GM21619 (cell line): ENCODE data around the gene TDRD9.
"Not testable (repeated sequence)": the region's sequence is repeated elsewhere in the genome, so short reads cannot be mapped to it uniquely, and the experiment has no call there.

Experiments used
- ATAC-seq: cut with Tn5 transposase; IDR thresholded peaks from one replicate; pipeline ENCODE4 v1.9.1; 2021; ENCODE audit not compliant: unreplicated experiment

TDRD9 gene

GRCh38 chr14:103923863-103924262, 4.4 kb upstream of the TDRD9 start:
- no peak for ATAC-seq

GRCh38 chr14:103925316-103925715, 2.9 kb upstream of the TDRD9 start:
- ATAC-seq = no peak

GRCh38 chr14:103927566-103927965, 690 bp upstream of the TDRD9 start:
- no peak for ATAC-seq

GRCh38 chr14:103930051-103930604, 1.9 kb downstream of the TDRD9 start:
- ATAC-seq = no peak

GRCh38 chr14:103931422-103931821, 3.2 kb downstream of the TDRD9 start:
- ATAC-seq = no peak

GRCh38 chr14:103932791-103933490, 4.7 kb downstream of the TDRD9 start:
- ATAC-seq = no peak

- no peak for ATAC-seq
These were observed 6.8 kb downstream of the TDRD9 start for GRCh38 chr14:103935102-103935501.

- no peak for ATAC-seq
These were observed 13.2 kb downstream of the TDRD9 start for GRCh38 chr14:103941462-103941861.

- no peak for ATAC-seq
These were observed 13.9 kb downstream of the TDRD9 start, which contains the start of gene RD3L for GRCh38 chr14:103941973-103942736. Gene RD3L (minus strand): TSS chr14:103942529. CDS start chr14:103941695, 834 bp downstream.

GRCh38 chr14:103943673-103944072, 15.4 kb downstream of the TDRD9 start:
- ATAC-seq = no peak

- ATAC-seq = no peak
These were observed 18.7 kb downstream of the TDRD9 start for GRCh38 chr14:103946975-103947374.

GRCh38 chr14:103948442-103948841, 20.2 kb downstream of the TDRD9 start:
- no peak for ATAC-seq

- no peak for ATAC-seq
These were observed 21.0 kb downstream of the TDRD9 start for GRCh38 chr14:103949131-103949790.

GRCh38 chr14:103960457-103961055, 32.3 kb downstream of the TDRD9 start:
- no peak for ATAC-seq

GRCh38 chr14:103961928-103962578, 33.8 kb downstream of the TDRD9 start:
- ATAC-seq = no peak

- no peak for ATAC-seq
These were observed 38.4 kb downstream of the TDRD9 start for GRCh38 chr14:103966631-103967030.

- ATAC-seq = no peak
These were observed 41.7 kb downstream of the TDRD9 start for GRCh38 chr14:103969961-103970360.

- no peak for ATAC-seq
These were observed 45.1 kb downstream of the TDRD9 start for GRCh38 chr14:103973354-103973753.

GRCh38 chr14:103974575-103974974, 46.3 kb downstream of the TDRD9 start:
- no peak for ATAC-seq

- ATAC-seq = not testable (repeated sequence)
These were observed 52.5 kb downstream of the TDRD9 start for GRCh38 chr14:103980623-103981238.
